Medulla oblongata (tissue), 1 donor: ENCODE data around the gene PSMG3.

Source experiments
- DNase-seq: peaks from one replicate; pipeline ENCODE4 v3.0.0-alpha.2; 2015; ENCODE audit errors: extremely low spot score

The PSMG3 gene

GRCh38 chr7:1544896-1545416 lies 24.9 kb downstream of the PSMG3 start:
- DNase-seq: no peak

GRCh38 chr7:1544178-1544895 lies 25.5 kb downstream of the PSMG3 start:
- no peak for DNase-seq

- DNase-seq: no peak
Measured at GRCh38 chr7:1543826-1544177, 26.0 kb downstream of the PSMG3 start.

GRCh38 chr7:1542841-1543747 lies 26.7 kb downstream of the PSMG3 start:
- no peak for DNase-seq

GRCh38 chr7:1542329-1542728 lies 27.5 kb downstream of the PSMG3 start:
- DNase-seq: no peak

GRCh38 chr7:1541431-1542162 lies 28.2 kb downstream of the PSMG3 start:
- DNase-seq: no peak

GRCh38 chr7:1540776-1541271 lies 29.0 kb downstream of the PSMG3 start:
- no peak for DNase-seq

- DNase-seq: no peak
Measured at GRCh38 chr7:1539882-1540775, 29.7 kb downstream of the PSMG3 start.

GRCh38 chr7:1539181-1539881 lies 30.5 kb downstream of the PSMG3 start:
- no peak for DNase-seq

GRCh38 chr7:1538544-1539180 lies 31.2 kb downstream of the PSMG3 start:
- no peak for DNase-seq

- DNase-seq: peak; percentile 51
Measured at GRCh38 chr7:1537535-1538412, 32.1 kb downstream of the PSMG3 start.

- DNase-seq: peak; percentile 57
Measured at GRCh38 chr7:1536743-1537534, 32.9 kb downstream of the PSMG3 start.

GRCh38 chr7:1536455-1536742 lies 33.4 kb downstream of the PSMG3 start:
- no peak for DNase-seq

- DNase-seq: peak; percentile 13
Measured at GRCh38 chr7:1535701-1536454, 34.0 kb downstream of the PSMG3 start.

- no peak for DNase-seq
Measured at GRCh38 chr7:1535100-1535458, 34.8 kb downstream of the PSMG3 start.

GRCh38 chr7:1534330-1535099 lies 35.3 kb downstream of the PSMG3 start:
- no peak for DNase-seq
